Measurements from ENCODE around the gene MTERF1. TPM values are rescaled to one million over a fixed set of nuclear protein-coding genes. Genes with fewer than 3 reads are reported as not detected.
A peak's percentile ranks its signal among the peaks of the same experiment; 100 is the strongest.

Gene MTERF1
- polyA plus RNA-seq, 1 donor (not counting 4 experiments of a cell fraction or from before 2014, with no cell fraction given): 18.9 TPM

- peak overlapping the region; percentile 87 for H3K9ac ChIP-seq (ENCODE audit: control insufficient read depth, extremely low read depth, insufficient read depth, low read length)
- no peak for FAIRE-seq
- H3K27me3 ChIP-seq (ENCODE audit: control insufficient read depth, extremely low read depth, insufficient read depth, low read length): no peaks in the 10 kb centered on the region
- H3K36me3 ChIP-seq (ENCODE audit: control insufficient read depth in 2 of 2, extremely low read depth in 1 of 2, insufficient read depth in 2 of 2, low read length in 2 of 2): peaks cover 0 to 3% of the 10 kb centered on the region in 2 experiments
- H3K79me2 ChIP-seq (ENCODE audit: control insufficient read depth, insufficient read depth, low read length): peaks cover 35% of the 10 kb centered on the region
- H4K20me1 ChIP-seq (ENCODE audit: control insufficient read depth, extremely low read depth, insufficient read depth, low read length): no peaks in the 10 kb centered on the region
- peaks cover 10% of the 10 kb centered on the region for H3K4me1 ChIP-seq (ENCODE audit: control insufficient read depth, extremely low read depth, insufficient read depth, low read length)
- peak overlapping the region; percentile 84 for H3K27ac ChIP-seq (ENCODE audit: control insufficient read depth, insufficient read depth, low read length)
- H3K4me3 ChIP-seq (ENCODE audit: control insufficient read depth in 2 of 3, extremely low read depth in 1 of 3, insufficient read depth in 2 of 3, low read depth in 1 of 3, low read length in 3 of 3): peak overlapping the region; percentile 57 to 100 (median 100)
- no peaks in the 10 kb centered on the region for H3K9me1 ChIP-seq (ENCODE audit: control insufficient read depth, extremely low read depth, insufficient read depth, low read length)
- H3K4me2 ChIP-seq (ENCODE audit: control insufficient read depth, extremely low read depth, insufficient read depth, low read depth, low read length): peak overlapping the region; percentile 93
- H2AFZ ChIP-seq (ENCODE audit: control insufficient read depth, low read length): peak overlapping the region; percentile 99
- dilution Hi-C loops (cut with MboI; ENCODE audit: extremely low pct_ligation_motif_present, low sequenced_read_pairs): no loop called here
- no peak for DNase-seq (ENCODE audit: low read depth, low spot score)
- H3K9me3 ChIP-seq (ENCODE audit: control insufficient read depth, low read depth, low read length): no peaks in the 10 kb centered on the region
- TF ChIP-seq EZH2 (IDR thresholded peaks at IDR 0.05; ENCODE audit: low read length) (no peak), CTCF (optimal IDR thresholded peaks at IDR 0.05 in 1 of 3, IDR thresholded peaks at IDR 0.05 in 1 of 3, conservative IDR thresholded peaks at IDR 0.05 in 1 of 3; ENCODE audit: extremely low read depth in 1 of 3, insufficient read depth in 2 of 3, low read length in 3 of 3) (no peak)
Observed at GRCh38 chr7:91880016-91880412, 488 bp downstream of the MTERF1 start.

- H3K4me3 ChIP-seq (ENCODE audit: control insufficient read depth in 2 of 3, extremely low read depth in 1 of 3, insufficient read depth in 2 of 3, low read depth in 1 of 3, low read length in 3 of 3): no peak overlapping the region
- H3K36me3 ChIP-seq (ENCODE audit: control insufficient read depth in 2 of 2, extremely low read depth in 1 of 2, insufficient read depth in 2 of 2, low read length in 2 of 2): peaks cover 2 to 9% of the 10 kb centered on the region in 2 experiments
- no peak overlapping the region for H2AFZ ChIP-seq (ENCODE audit: control insufficient read depth, low read length)
- no peaks in the 10 kb centered on the region for H3K9me1 ChIP-seq (ENCODE audit: control insufficient read depth, extremely low read depth, insufficient read depth, low read length)
- H3K27ac ChIP-seq (ENCODE audit: control insufficient read depth, insufficient read depth, low read length): no peak overlapping the region
- DNase-seq (ENCODE audit: low read depth, low spot score): no peak
- dilution Hi-C loops (cut with MboI; ENCODE audit: extremely low pct_ligation_motif_present, low sequenced_read_pairs): no loop called here
- H3K4me2 ChIP-seq (ENCODE audit: control insufficient read depth, extremely low read depth, insufficient read depth, low read depth, low read length): no peak overlapping the region
- peak; percentile 46 to 60 (median 57) for TF ChIP-seq CTCF (optimal IDR thresholded peaks at IDR 0.05 in 1 of 3, IDR thresholded peaks at IDR 0.05 in 1 of 3, conservative IDR thresholded peaks at IDR 0.05 in 1 of 3; ENCODE audit: extremely low read depth in 1 of 3, insufficient read depth in 2 of 3, low read length in 3 of 3)
- TF ChIP-seq EZH2 (IDR thresholded peaks at IDR 0.05; ENCODE audit: low read length): no peak
- no peak overlapping the region for H3K9ac ChIP-seq (ENCODE audit: control insufficient read depth, extremely low read depth, insufficient read depth, low read length)
- H4K20me1 ChIP-seq (ENCODE audit: control insufficient read depth, extremely low read depth, insufficient read depth, low read length): no peaks in the 10 kb centered on the region
- peaks cover 10% of the 10 kb centered on the region for H3K4me1 ChIP-seq (ENCODE audit: control insufficient read depth, extremely low read depth, insufficient read depth, low read length)
- no peaks in the 10 kb centered on the region for H3K9me3 ChIP-seq (ENCODE audit: control insufficient read depth, low read depth, low read length)
- no peaks in the 10 kb centered on the region for H3K27me3 ChIP-seq (ENCODE audit: control insufficient read depth, extremely low read depth, insufficient read depth, low read length)
- peak; percentile 34 for FAIRE-seq
- H3K79me2 ChIP-seq (ENCODE audit: control insufficient read depth, insufficient read depth, low read length): peaks cover 35% of the 10 kb centered on the region
Observed at GRCh38 chr7:91876391-91877133, 3.9 kb downstream of the MTERF1 start.
